ENCODE results near the gene SEMA7A.

DNA sequence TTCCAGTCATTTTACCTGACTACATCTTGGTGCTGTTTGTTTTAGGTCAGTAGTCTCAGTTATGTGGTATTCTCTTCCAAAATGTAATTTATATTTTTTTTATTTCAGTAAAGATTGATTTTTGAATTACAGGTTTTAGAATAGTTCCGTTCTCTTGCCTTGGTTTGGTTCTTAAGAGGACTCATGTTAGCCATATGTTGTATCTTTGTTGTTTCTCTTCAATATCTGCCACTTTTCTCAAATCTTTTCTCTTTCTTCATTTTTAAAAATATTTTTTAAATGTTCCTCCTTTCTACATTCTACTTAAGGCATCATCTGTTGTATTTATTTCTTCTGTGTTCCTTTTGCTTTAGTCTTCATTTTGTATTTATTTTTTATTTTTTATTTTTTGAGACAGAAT lies 32.8 kb upstream of the SEMA7A start:
- TF ChIP-seq ELK3 (CRISPR knock-in tag; IDR thresholded peaks at IDR 0.05) = no peak
- TF ChIP-seq EHMT2 (IDR thresholded peaks at IDR 0.05) = no peak

Measured in K562 (cell line).